Endothelial cell of umbilical vein (primary cell): Measurements from ENCODE around the gene S1PR5. TPM values are rescaled to one million over a fixed set of nuclear protein-coding genes. Genes with fewer than 3 reads are reported as not detected.

Experiments
- BruUV-seq: library from RNA; stranded (reverse); fragments of 400-500 nt; replicated peaks from 2 replicates; lab custom pipeline; 2021; lab: Mats Ljungman, UMichigan
- CTCF ChIA-PET: fragments of 300-600, 350-600 bp; sonication (Branson Sonifier 250); formaldehyde crosslinking; loops from one replicate; lab custom pipeline; 2021; ENCODE audit warnings: antibody characterized with exemption, inconsistent platforms; lab: Charles Lee
- POLR2A ChIA-PET: fragments of 300-600, 350-600 bp; sonication (Branson Sonifier 250); formaldehyde crosslinking; loops from one replicate; lab custom pipeline; 2021; ENCODE audit warnings: antibody characterized with exemption, inconsistent platforms; lab: Charles Lee
- DNase-seq: peaks from one replicate; pipeline ENCODE4 v3.0.0-alpha.2; 2011; ENCODE audit warnings: low read depth, low spot score
- FAIRE-seq: peaks from 2 replicates; lab custom pipeline; 2011; peaks lifted over from hg19 to GRCh38; lab: Jason Lieb, UNC
- H2AFZ ChIP-seq: 2 replicates; pipeline ENCODE4 v1.6.0; 2012; ENCODE audit warnings: low read depth, low read length, control low read depth, inconsistent platforms
- H3K27ac ChIP-seq: 2 replicates; pipeline ENCODE4 v1.5.1; 2011; ENCODE audit warnings: low read depth, mild to moderate bottlenecking, control low read depth, low read length, moderate library complexity; ENCODE audit not compliant: insufficient read depth
- H3K27me3 ChIP-seq, 2 experiments: 2 replicates each; pipeline versions ENCODE4 v1.6.0 to v1.6.1; 2011; ENCODE audit warnings: low read length in 2 of 2, mixed read lengths in 1 of 2; ENCODE audit not compliant: control insufficient read depth in 2 of 2, insufficient read depth in 2 of 2
- H3K36me3 ChIP-seq, 2 experiments: 2 replicates in 1 of 2; 3 replicates in 1 of 2; pipeline ENCODE4 v1.5.1; 2011; ENCODE audit warnings: low read length in 2 of 2, mild to moderate bottlenecking in 1 of 2, moderate library complexity in 1 of 2; ENCODE audit not compliant: control insufficient read depth in 2 of 2, insufficient read depth in 2 of 2; ENCODE audit errors: extremely low read depth in 1 of 2
- H3K4me1 ChIP-seq: 3 replicates; pipeline ENCODE4 v1.5.1; 2011; ENCODE audit warnings: mild to moderate bottlenecking, low read length; ENCODE audit not compliant: control insufficient read depth, insufficient read depth; ENCODE audit errors: extremely low read depth
- H3K4me2 ChIP-seq: 2 replicates; pipeline ENCODE4 v1.6.1; 2011; ENCODE audit warnings: low read length, control low read depth, mixed read lengths; ENCODE audit not compliant: insufficient read depth
- H3K4me3 ChIP-seq, 3 experiments: fragments of 200-600 bp in 1 of 3; sonication (generic), shearing (Covaris generic) in 1 of 3; replicated peaks in 1 of 3; 2 replicates each; pipeline ENCODE4 v1.5.1; 2011 to 2016; ENCODE audit warnings: control low read depth in 3 of 3, low read length in 3 of 3, mild to moderate bottlenecking in 2 of 3, inconsistent platforms in 1 of 3, low read depth in 1 of 3, moderate library complexity in 1 of 3; ENCODE audit not compliant: insufficient read depth in 1 of 3
- H3K79me2 ChIP-seq: 2 replicates; pipeline ENCODE4 v1.6.0; 2012; ENCODE audit warnings: low read length, inconsistent platforms; ENCODE audit not compliant: control insufficient read depth, insufficient read depth
- H3K9ac ChIP-seq: replicated peaks from 2 replicates; pipeline ENCODE3; 2011; ENCODE audit warnings: low read length, control low read depth; ENCODE audit not compliant: insufficient read depth; ENCODE audit errors: extremely low read depth
- H3K9me1 ChIP-seq: replicated peaks from 3 replicates; pipeline ENCODE4 v1.6.0; 2011; ENCODE audit warnings: mild to moderate bottlenecking, low read length; ENCODE audit not compliant: control insufficient read depth, insufficient read depth; ENCODE audit errors: extremely low read depth
- H3K9me3 ChIP-seq: replicated peaks from 2 replicates; pipeline ENCODE4 v1.5.1; 2012; ENCODE audit warnings: low read length, inconsistent platforms; ENCODE audit not compliant: control insufficient read depth, insufficient read depth
- H4K20me1 ChIP-seq: replicated peaks from 2 replicates; pipeline ENCODE3; 2011; ENCODE audit warnings: mild to moderate bottlenecking, low read length; ENCODE audit not compliant: control insufficient read depth, insufficient read depth; ENCODE audit errors: extremely low read depth
- CTCF ChIP-seq, 2 donors: IDR thresholded peaks; 1 replicate in 1 of 2; 2 replicates in 1 of 2; pipeline ENCODE4 v1.5.1; 2011; ENCODE audit warnings: low read length in 2 of 2, mild to moderate bottlenecking in 2 of 2, moderate library complexity in 2 of 2, control low read depth in 1 of 2, inconsistent platforms in 1 of 2, low read depth in 1 of 2; ENCODE audit not compliant: insufficient read depth in 1 of 2; ENCODE audit errors: extremely low read depth in 1 of 2
- EZH2 ChIP-seq: IDR thresholded peaks from 2 replicates; pipeline ENCODE4 v1.6.1; 2012; ENCODE audit warnings: borderline replicate concordance, low read depth, mild to moderate bottlenecking, moderate library complexity, low read length, inconsistent platforms; ENCODE audit not compliant: severe bottlenecking
- FOS ChIP-seq: IDR thresholded peaks from 2 replicates; pipeline ENCODE4 v1.6.1; 2011; ENCODE audit warnings: mild to moderate bottlenecking, low read length, moderate library complexity, borderline replicate concordance; ENCODE audit not compliant: insufficient read depth
- GATA2 ChIP-seq: IDR thresholded peaks from 2 replicates; pipeline ENCODE4 v1.7.0; 2011; ENCODE audit warnings: low read depth, mild to moderate bottlenecking, moderate library complexity, mixed read lengths, low read length; ENCODE audit not compliant: insufficient read length, insufficient read depth
- JUN ChIP-seq: IDR thresholded peaks from 2 replicates; pipeline ENCODE4 v1.6.1; 2011; ENCODE audit warnings: borderline replicate concordance, low read depth; ENCODE audit not compliant: insufficient read length, insufficient read depth
- MAX ChIP-seq: IDR thresholded peaks from 2 replicates; pipeline ENCODE4 v1.6.1; 2011; ENCODE audit not compliant: insufficient read depth, insufficient read length
- MYC ChIP-seq: IDR thresholded peaks from one replicate; pipeline ENCODE4 v1.6.1; 2011; ENCODE audit warnings: mild to moderate bottlenecking, low read depth, low read length
- POLR2A ChIP-seq: IDR thresholded peaks from 2 replicates; pipeline ENCODE4 v1.6.1; 2012; ENCODE audit warnings: low read depth, mild to moderate bottlenecking, control low read depth, low read length
- POLR2AphosphoS5 ChIP-seq: IDR thresholded peaks from 2 replicates; pipeline ENCODE4 v1.6.1; 2012; ENCODE audit warnings: low read depth, mild to moderate bottlenecking, control low read depth, low read length, moderate library complexity; ENCODE audit not compliant: insufficient read depth
- dilution Hi-C: fragments of 300-500 bp; cut with MboI; formaldehyde crosslinking; loops from one replicate; pipeline ENCODE4 v1.15.0; 2019; ENCODE audit warnings: low sequenced_read_pairs; ENCODE audit not compliant: extremely low pct_ligation_motif_present
- intact Hi-C: fragments of 100-400 bp; cut with micrococcal nuclease; formaldehyde crosslinking; loops from one replicate; pipeline ENCODE4 v1.10.0; 2022
- polyA plus RNA-seq, 4 experiments: library from polyadenylated mRNA; depleted of rRNA in 3 of 4; stranded (reverse) in 3 of 4; unstranded in 1 of 4; fragments of >200 nt; gene quantifications; 2 replicates each; pipeline versions ENCODE4 v1.2.1 to v1.2.3, GENCODE V29; 2011 to 2012; ENCODE audit warnings: missing spikeins in 1 of 4
- total RNA-seq: library from RNA; stranded (reverse); gene quantifications from 2 replicates; pipeline ENCODE4 v1.2.3, GENCODE V29; 2021

Gene S1PR5
- total and polyA plus RNA-seq, 2 donors (not counting 3 experiments of a cell fraction or from before 2014, with no cell fraction given): not detected

GRCh38 chr19:10520652-10521318, 3.5 kb upstream of the S1PR5 start:
- POLR2A ChIA-PET: no interaction called here
- FAIRE-seq: no peak
- no peak overlapping the region for H3K9ac ChIP-seq
- no peak overlapping the region for H3K27ac ChIP-seq
- no peak for DNase-seq
- H3K9me1 ChIP-seq: no peaks in the 10 kb centered on the region
- H3K4me2 ChIP-seq: no peak overlapping the region
- H3K9me3 ChIP-seq: no peaks in the 10 kb centered on the region
- H2AFZ ChIP-seq: no peak overlapping the region
- H3K4me3 ChIP-seq: no peak overlapping the region
- H3K27me3 ChIP-seq: peaks cover 29 to 40% of the 10 kb centered on the region in 2 experiments
- peaks cover 2% of the 10 kb centered on the region for H3K4me1 ChIP-seq
- dilution Hi-C loops (no loop called here), intact Hi-C loops (no loop called here)
- H3K79me2 ChIP-seq: no peaks in the 10 kb centered on the region
- CTCF ChIA-PET: interaction anchor here (1.0 to 2.2 kb wide), 4 partner anchors 15 to 179 kb away, joined by 3 to 6 read pairs (median 4); no protein-coding TSS in a partner anchor
- H3K36me3 ChIP-seq: no peaks in the 10 kb centered on the region
- H4K20me1 ChIP-seq: no peaks in the 10 kb centered on the region
- TF ChIP-seq GATA2 (no peak), MYC (no peak), EZH2 (no peak), FOS (no peak), MAX (no peak)
- BruUV-seq: no TSS peak

- dilution Hi-C loops (no loop called here), intact Hi-C loops (no loop called here)
- Histone ChIP-seq H3K79me2 (no peaks in the 10 kb centered on the region), H3K4me3 (no peak overlapping the region), H3K27me3 (peaks cover 41 to 53% of the 10 kb centered on the region in 2 experiments), H4K20me1 (no peaks in the 10 kb centered on the region), H3K9me1 (no peaks in the 10 kb centered on the region), H3K9me3 (no peaks in the 10 kb centered on the region), H3K4me1 (peaks cover 2% of the 10 kb centered on the region), H3K9ac (no peak overlapping the region), H3K4me2 (no peak overlapping the region), H2AFZ (no peak overlapping the region), H3K36me3 (no peaks in the 10 kb centered on the region), H3K27ac (no peak overlapping the region)
- no peak for FAIRE-seq
- no TSS peak for BruUV-seq
- TF ChIP-seq EZH2 (no peak), FOS (no peak), POLR2AphosphoS5 (no peak), MAX (no peak), GATA2 (no peak), CTCF (IDR thresholded peaks at IDR 0.05; ENCODE audit: extremely low read depth in 1 of 2, insufficient read depth in 1 of 2, low read depth in 1 of 2, low read length in 2 of 2) (no peak), MYC (no peak), JUN (no peak), POLR2A (no peak)
- CTCF ChIA-PET: interaction anchor here (1.1 to 1.6 kb wide), 2 partner anchors 13 to 180 kb away, joined by 3 to 6 read pairs; no protein-coding TSS in a partner anchor
- no peak for DNase-seq
- POLR2A ChIA-PET: no interaction called here
Measured at GRCh38 chr19:10519421-10519820, 2.2 kb upstream of the S1PR5 start.
